Epithelial cell of prostate (primary cell): Measurements from ENCODE around the gene MYRIP.
"Not testable (repeated sequence)": the region's sequence is repeated elsewhere in the genome, so short reads cannot be mapped to it uniquely, and the experiment has no call there.

Experiments
- DNase-seq: peaks from one replicate; pipeline ENCODE4 v3.0.0-alpha.2; 2011; ENCODE audit warnings: low read depth, low spot score
- H3K27ac ChIP-seq: fragments of 450-650 bp; 2 replicates; pipeline ENCODE4 v1.5.1; 2017; ENCODE audit warnings: mild to moderate bottlenecking

MYRIP gene

GRCh38 chr3:40019376-40019775 lies 210.0 kb downstream of the MYRIP start:
- no peak for DNase-seq

GRCh38 chr3:40020689-40021088 lies 211.3 kb downstream of the MYRIP start:
- H3K27ac ChIP-seq, result no peak overlapping the region
- no peak for DNase-seq

More at GRCh38 chr3:40019376-40019775, 210.0 kb downstream of the MYRIP start:
- no peak overlapping the region for H3K27ac ChIP-seq

- no peak overlapping the region for H3K27ac ChIP-seq
- DNase-seq, result no peak
These were observed 211.9 kb downstream of the MYRIP start for GRCh38 chr3:40021338-40021737.

GRCh38 chr3:40022297-40022827 lies 213.0 kb downstream of the MYRIP start:
- DNase-seq, result no peak
- H3K27ac ChIP-seq, result no peak overlapping the region

- H3K27ac ChIP-seq, result no peak overlapping the region
- no peak for DNase-seq
These were observed 215.1 kb downstream of the MYRIP start for GRCh38 chr3:40024526-40024925.

- H3K27ac ChIP-seq, DNase-seq: not testable (repeated sequence)
These were observed 216.5 kb downstream of the MYRIP start for GRCh38 chr3:40025892-40026291.

GRCh38 chr3:40035177-40035576 lies 225.8 kb downstream of the MYRIP start:
- DNase-seq, result no peak
- no peak overlapping the region for H3K27ac ChIP-seq

- DNase-seq, result no peak
- no peak overlapping the region for H3K27ac ChIP-seq
These were observed 228.2 kb downstream of the MYRIP start for GRCh38 chr3:40037582-40037981.

GRCh38 chr3:40042752-40043443 lies 233.5 kb downstream of the MYRIP start:
- H3K27ac ChIP-seq, result no peak overlapping the region
- DNase-seq, result no peak

- H3K27ac ChIP-seq, result peak overlapping the region; percentile 70
- peak; percentile 20 for DNase-seq
These were observed 234.0 kb downstream of the MYRIP start for GRCh38 chr3:40043444-40043755.

- H3K27ac ChIP-seq, result peak overlapping the region; percentile 70
- peak; percentile 92 for DNase-seq
These were observed 235.1 kb downstream of the MYRIP start for GRCh38 chr3:40044487-40044886.

- DNase-seq, result no peak
- H3K27ac ChIP-seq, result peak overlapping the region; percentile 70
These were observed 235.6 kb downstream of the MYRIP start for GRCh38 chr3:40045051-40045450.

GRCh38 chr3:40046149-40046548 lies 236.7 kb downstream of the MYRIP start:
- no peak for DNase-seq
- H3K27ac ChIP-seq, result no peak overlapping the region

- no peak for DNase-seq
- H3K27ac ChIP-seq, result no peak overlapping the region
These were observed 238.0 kb downstream of the MYRIP start for GRCh38 chr3:40047406-40047805.

GRCh38 chr3:40053663-40054062 lies 244.3 kb downstream of the MYRIP start:
- no peak for DNase-seq
- H3K27ac ChIP-seq, result no peak overlapping the region

- no peak overlapping the region for H3K27ac ChIP-seq
- DNase-seq, result no peak
These were observed 245.3 kb downstream of the MYRIP start for GRCh38 chr3:40054568-40055222.

- no peak for DNase-seq
- H3K27ac ChIP-seq, result no peak overlapping the region
These were observed 246.0 kb downstream of the MYRIP start for GRCh38 chr3:40055361-40055760.

- H3K27ac ChIP-seq, result no peak overlapping the region
These were observed 246.5 kb downstream of the MYRIP start for GRCh38 chr3:40055956-40056355.

GRCh38 chr3:40057077-40057476 lies 247.7 kb downstream of the MYRIP start:
- no peak overlapping the region for H3K27ac ChIP-seq
- DNase-seq, result no peak

More at GRCh38 chr3:40055956-40056355, 246.5 kb downstream of the MYRIP start:
- DNase-seq, result no peak

GRCh38 chr3:40057786-40058185 lies 248.4 kb downstream of the MYRIP start:
- H3K27ac ChIP-seq, result no peak overlapping the region
- no peak for DNase-seq

- peak overlapping the region; percentile 60 for H3K27ac ChIP-seq
- peak; percentile 92 for DNase-seq
These were observed 259.2 kb downstream of the MYRIP start for GRCh38 chr3:40068636-40069035.

- no peak overlapping the region for H3K27ac ChIP-seq
- no peak for DNase-seq
These were observed 261.4 kb downstream of the MYRIP start for GRCh38 chr3:40070816-40071215.
